Mucosa of gallbladder (tissue), 1 donor: ENCODE data around the gene CLEC14A. TPM values are rescaled to one million over a fixed set of nuclear protein-coding genes. Genes with fewer than 3 reads are reported as not detected.

Source experiments
- DNase-seq: peaks from one replicate; pipeline ENCODE4 v3.0.0-alpha.2; 2020; ENCODE audit warnings: low spot score
- total RNA-seq: library from RNA; stranded (reverse); gene quantifications from one replicate; pipeline ENCODE4 v1.2.1, GENCODE V29; 2021
- donor health status: DM: no; HTN: no; CAD: no.

CLEC14A gene
- total RNA-seq, 1 donor from 2014 or later = 18.6 TPM

GRCh38 chr14:38205949-38206665, 49.8 kb downstream of the CLEC14A start:
- DNase-seq = no peak

GRCh38 chr14:38205119-38205813, 50.6 kb downstream of the CLEC14A start:
- no peak for DNase-seq

GRCh38 chr14:38204719-38205115, 51.2 kb downstream of the CLEC14A start:
- no peak for DNase-seq

Other genes with a start within 250 kb of the CLEC14A start
- 3.4 TPM for gene SSTR1, start 48.2 kb downstream of the CLEC14A start, total RNA-seq